ENCODE data around the gene SMAD6. TPM values are rescaled to one million over a fixed set of nuclear protein-coding genes. Genes with fewer than 3 reads are reported as not detected.

SMAD6 gene
- total and polyA plus RNA-seq, 3 experiments from 2014 or later = 0.04 to 0.26 TPM; not detected in 1

DNA sequence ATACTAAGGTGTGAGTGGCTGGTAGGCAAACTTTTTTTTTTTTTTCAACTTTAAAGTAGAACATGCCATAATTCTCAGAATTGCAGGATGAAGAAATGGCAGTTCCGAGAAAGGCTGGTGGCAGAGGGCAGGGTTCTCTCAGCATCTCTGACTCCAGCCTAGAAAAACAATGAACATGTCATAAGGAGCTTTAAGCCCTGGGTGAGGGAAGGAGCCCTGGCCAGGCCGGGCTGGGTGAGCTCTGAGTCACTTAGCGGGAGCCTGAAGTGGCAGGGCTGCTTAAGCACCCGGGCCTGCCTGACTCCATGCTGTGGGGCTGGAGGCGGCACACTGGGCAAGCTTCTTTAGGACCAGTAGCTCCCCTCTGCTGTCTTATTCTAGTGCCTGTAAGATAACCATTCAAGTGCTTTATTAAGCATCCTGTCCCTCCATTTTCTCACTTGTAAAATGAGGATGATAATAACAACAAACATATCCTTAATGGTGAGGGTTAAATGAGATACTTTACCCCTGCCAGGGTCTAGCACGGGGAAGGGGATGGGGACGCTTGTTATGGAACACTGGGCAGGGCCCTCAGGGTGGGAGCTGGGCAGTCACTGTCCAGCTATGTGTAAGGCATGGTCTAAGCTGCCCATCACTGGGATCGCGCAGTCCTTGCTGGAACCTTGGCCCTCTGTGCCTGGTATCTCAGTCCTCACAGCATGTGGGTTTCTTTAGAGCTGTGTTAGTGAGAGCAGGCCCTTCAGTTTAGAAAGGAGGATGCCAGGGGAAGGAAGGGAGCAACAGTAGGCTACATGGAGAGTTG, 18.4 kb downstream of the SMAD6 start:
- ChIA-PET POLR2A (no interaction called here), CTCF (interaction anchor here (0.9 kb wide), 1 partner anchor 11 kb away, joined by 3 read pairs; no protein-coding TSS in a partner anchor)
- H3K4me3 ChIP-seq (ENCODE audit: low read length) = no peak overlapping the region
- Mint-ChIP-seq H3K9me3 (no peaks in the 10 kb centered on the region), H3K4me1 (peaks cover 0 to 16% (median 0%) of the 10 kb centered on the region in 3 donors), H3K27ac (no peak overlapping the region), H3K27me3 (peaks cover 7 to 34% of the 10 kb centered on the region in 2 donors), H3K36me3 (no peaks in the 10 kb centered on the region), H3K4me3 (no peak overlapping the region)
- H3K36me3 ChIP-seq (ENCODE audit: insufficient read depth, low read length) = no peaks in the 10 kb centered on the region
- peaks cover 17% of the 10 kb centered on the region for H3K4me1 ChIP-seq (ENCODE audit: insufficient read depth, low read length)
- no peak for DNase-seq
- H3K27ac ChIP-seq (ENCODE audit: low read depth, low read length) = no peak overlapping the region
- no peaks in the 10 kb centered on the region for H3K27me3 ChIP-seq (ENCODE audit: insufficient read depth, low read length, poor library complexity, severe bottlenecking)
- H3K9me3 ChIP-seq (ENCODE audit: low read length) = no peaks in the 10 kb centered on the region

DNA sequence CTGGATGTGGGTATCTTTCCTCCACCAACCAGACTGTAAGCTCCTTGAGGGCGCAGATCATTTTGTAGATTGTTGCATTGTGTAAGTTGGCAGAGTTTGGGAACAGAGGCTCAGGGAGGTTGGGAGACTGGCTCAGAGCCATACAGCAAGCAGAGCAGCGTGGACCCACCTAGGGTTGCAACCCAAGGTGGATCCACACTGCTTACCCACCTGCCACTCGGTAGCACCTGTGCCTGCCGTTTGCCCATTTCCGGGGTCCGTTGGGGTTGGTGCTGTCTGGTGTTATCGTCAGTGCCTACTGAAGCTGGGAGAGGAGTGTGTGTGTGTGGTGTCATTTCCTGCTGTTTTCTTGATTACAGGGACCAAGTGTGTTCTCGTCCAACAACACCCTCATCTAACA, 19.0 kb downstream of the SMAD6 start:
- Mint-ChIP-seq H3K4me1 (peaks cover 0 to 16% (median 0%) of the 10 kb centered on the region in 3 donors), H3K27ac (no peak overlapping the region), H3K27me3 (peaks cover 6 to 30% of the 10 kb centered on the region in 2 donors), H3K4me3 (no peak overlapping the region), H3K36me3 (no peaks in the 10 kb centered on the region), H3K9me3 (no peaks in the 10 kb centered on the region)
- POLR2A ChIA-PET = no interaction called here
- no peak overlapping the region for H3K27ac ChIP-seq (ENCODE audit: low read depth, low read length)
- peaks cover 17% of the 10 kb centered on the region for H3K4me1 ChIP-seq (ENCODE audit: insufficient read depth, low read length)
- H3K36me3 ChIP-seq (ENCODE audit: insufficient read depth, low read length) = no peaks in the 10 kb centered on the region
- DNase-seq = no peak
- no peaks in the 10 kb centered on the region for H3K9me3 ChIP-seq (ENCODE audit: low read length)
- H3K4me3 ChIP-seq (ENCODE audit: low read length) = no peak overlapping the region
- CTCF ChIA-PET = interaction anchor here (1.6 kb wide), 1 partner anchor 16 kb away, joined by 4 read pairs; no protein-coding TSS in a partner anchor
- no peaks in the 10 kb centered on the region for H3K27me3 ChIP-seq (ENCODE audit: insufficient read depth, low read length, poor library complexity, severe bottlenecking)

DNA sequence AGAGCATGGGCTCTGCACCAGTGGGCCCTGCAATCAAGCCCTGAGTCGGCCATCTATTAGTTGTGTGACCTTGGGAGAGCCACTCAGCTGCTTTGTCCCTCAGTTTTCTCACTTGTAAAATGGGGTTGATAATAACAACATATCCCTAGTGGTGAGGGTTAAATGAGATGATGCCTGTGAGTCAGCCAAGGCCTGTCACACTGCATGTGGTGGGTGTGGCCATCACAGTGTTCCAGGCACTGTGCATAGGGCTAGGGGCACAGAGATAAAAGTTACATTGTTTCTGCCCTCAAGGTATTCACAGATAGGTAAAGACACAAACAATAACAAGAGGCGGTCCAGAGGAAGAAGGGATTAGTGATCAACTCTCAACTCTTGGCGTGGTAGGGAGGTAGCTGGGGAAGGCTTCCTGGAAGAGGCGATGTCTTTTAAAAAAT, 19.5 kb downstream of the SMAD6 start:
- no peaks in the 10 kb centered on the region for H3K9me3 ChIP-seq (ENCODE audit: low read length)
- Mint-ChIP-seq H3K36me3 (no peaks in the 10 kb centered on the region), H3K27me3 (peaks cover 6 to 27% of the 10 kb centered on the region in 2 donors), H3K4me3 (no peak overlapping the region), H3K9me3 (no peaks in the 10 kb centered on the region), H3K4me1 (peaks cover 0 to 16% (median 0%) of the 10 kb centered on the region in 3 donors), H3K27ac (peak overlapping the region in 1 of 8 donors; percentile 36)
- no peaks in the 10 kb centered on the region for H3K36me3 ChIP-seq (ENCODE audit: insufficient read depth, low read length)
- no peak overlapping the region for H3K4me3 ChIP-seq (ENCODE audit: low read length)
- no peak for DNase-seq
- no peaks in the 10 kb centered on the region for H3K27me3 ChIP-seq (ENCODE audit: insufficient read depth, low read length, poor library complexity, severe bottlenecking)
- H3K27ac ChIP-seq (ENCODE audit: low read depth, low read length) = no peak overlapping the region
- H3K4me1 ChIP-seq (ENCODE audit: insufficient read depth, low read length) = peaks cover 17% of the 10 kb centered on the region
- CTCF ChIA-PET = interaction anchor here (1.6 kb wide), 1 partner anchor 16 kb away, joined by 4 read pairs; no protein-coding TSS in a partner anchor
- POLR2A ChIA-PET = no interaction called here

DNA sequence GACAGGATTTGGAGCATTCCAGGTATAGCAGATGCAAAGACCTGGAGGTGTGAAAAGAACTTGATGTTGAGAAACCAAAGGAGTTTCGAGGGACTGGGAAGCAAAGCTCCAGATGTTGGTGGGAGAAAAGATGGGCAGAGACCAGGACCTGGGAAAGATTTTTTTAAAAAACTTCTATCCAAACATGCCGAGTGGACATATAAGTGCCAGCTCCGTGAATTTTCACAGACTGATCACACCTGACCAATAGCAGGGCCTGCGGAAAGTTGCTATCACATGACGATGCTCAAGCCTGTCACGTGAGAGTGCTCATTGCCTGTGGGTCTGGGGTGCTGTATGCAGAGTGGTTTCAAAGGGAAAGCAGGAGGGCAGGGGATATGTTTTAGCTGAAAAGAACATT, 19.9 kb downstream of the SMAD6 start:
- Mint-ChIP-seq H3K27ac (peak overlapping the region in 1 of 8 donors; percentile 51), H3K4me1 (peaks cover 0 to 16% (median 0%) of the 10 kb centered on the region in 3 donors), H3K27me3 (peaks cover 6 to 24% of the 10 kb centered on the region in 2 donors), H3K4me3 (no peak overlapping the region), H3K36me3 (no peaks in the 10 kb centered on the region), H3K9me3 (no peaks in the 10 kb centered on the region)
- DNase-seq = no peak
- Histone ChIP-seq H3K27ac (ENCODE audit: low read depth, low read length) (no peak overlapping the region), H3K4me3 (ENCODE audit: low read length) (no peak overlapping the region), H3K9me3 (ENCODE audit: low read length) (no peaks in the 10 kb centered on the region), H3K4me1 (ENCODE audit: insufficient read depth, low read length) (peaks cover 17% of the 10 kb centered on the region), H3K27me3 (ENCODE audit: insufficient read depth, low read length, poor library complexity, severe bottlenecking) (no peaks in the 10 kb centered on the region), H3K36me3 (ENCODE audit: insufficient read depth, low read length) (no peaks in the 10 kb centered on the region)
- ChIA-PET POLR2A (no interaction called here), CTCF (interaction anchor here (1.6 kb wide), 1 partner anchor 17 kb away, joined by 4 read pairs; no protein-coding TSS in a partner anchor)

DNA sequence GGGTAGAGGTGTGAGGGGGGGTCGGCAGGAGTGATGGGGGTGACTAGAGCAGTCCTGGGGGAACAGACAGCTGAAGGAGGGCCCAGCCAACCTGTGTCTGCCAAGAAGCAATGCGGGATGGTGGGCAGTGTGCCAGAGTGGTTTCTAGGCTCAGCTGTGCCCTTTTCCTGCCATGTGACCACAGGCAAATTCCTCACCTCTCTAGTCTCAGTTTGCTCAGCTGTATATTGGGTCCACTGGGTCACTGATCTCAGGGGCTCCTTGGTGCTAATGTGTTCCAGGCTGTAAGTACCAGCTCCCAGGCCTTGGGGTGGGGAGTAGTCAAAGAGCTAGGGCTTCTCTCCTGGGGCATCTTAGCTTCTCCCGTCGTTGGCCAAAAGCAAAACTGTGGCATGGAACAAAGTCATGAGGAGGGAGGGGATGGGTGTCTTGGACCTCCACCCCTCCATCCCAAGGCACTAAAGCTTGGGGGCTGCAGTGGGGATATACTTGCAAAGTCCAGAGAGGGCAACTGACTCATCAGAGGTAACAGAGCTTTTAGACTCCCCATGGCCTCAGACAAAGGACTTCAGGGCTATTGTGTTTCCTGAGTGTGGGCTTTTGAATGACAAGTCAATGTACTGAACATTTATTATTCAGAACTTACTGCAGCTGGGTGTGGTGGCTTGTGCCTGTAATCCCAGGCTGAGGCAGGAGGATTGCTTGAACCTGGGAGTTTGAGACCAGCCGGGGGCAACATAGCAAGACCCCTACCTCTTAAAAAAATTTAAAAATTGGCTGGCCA, 20.9 kb downstream of the SMAD6 start:
- Mint-ChIP-seq H3K4me3 (no peak overlapping the region), H3K4me1 (peaks cover 0 to 16% (median 0%) of the 10 kb centered on the region in 3 donors), H3K27me3 (peaks cover 6 to 16% of the 10 kb centered on the region in 2 donors), H3K9me3 (no peaks in the 10 kb centered on the region), H3K36me3 (no peaks in the 10 kb centered on the region), H3K27ac (no peak overlapping the region)
- ChIA-PET CTCF (no interaction called here), POLR2A (no interaction called here)
- H3K9me3 ChIP-seq (ENCODE audit: low read length) = no peaks in the 10 kb centered on the region
- H3K4me3 ChIP-seq (ENCODE audit: low read length) = no peak overlapping the region
- no peaks in the 10 kb centered on the region for H3K36me3 ChIP-seq (ENCODE audit: insufficient read depth, low read length)
- H3K4me1 ChIP-seq (ENCODE audit: insufficient read depth, low read length) = peaks cover 17% of the 10 kb centered on the region
- no peak overlapping the region for H3K27ac ChIP-seq (ENCODE audit: low read depth, low read length)
- DNase-seq = no peak
- no peaks in the 10 kb centered on the region for H3K27me3 ChIP-seq (ENCODE audit: insufficient read depth, low read length, poor library complexity, severe bottlenecking)

DNA sequence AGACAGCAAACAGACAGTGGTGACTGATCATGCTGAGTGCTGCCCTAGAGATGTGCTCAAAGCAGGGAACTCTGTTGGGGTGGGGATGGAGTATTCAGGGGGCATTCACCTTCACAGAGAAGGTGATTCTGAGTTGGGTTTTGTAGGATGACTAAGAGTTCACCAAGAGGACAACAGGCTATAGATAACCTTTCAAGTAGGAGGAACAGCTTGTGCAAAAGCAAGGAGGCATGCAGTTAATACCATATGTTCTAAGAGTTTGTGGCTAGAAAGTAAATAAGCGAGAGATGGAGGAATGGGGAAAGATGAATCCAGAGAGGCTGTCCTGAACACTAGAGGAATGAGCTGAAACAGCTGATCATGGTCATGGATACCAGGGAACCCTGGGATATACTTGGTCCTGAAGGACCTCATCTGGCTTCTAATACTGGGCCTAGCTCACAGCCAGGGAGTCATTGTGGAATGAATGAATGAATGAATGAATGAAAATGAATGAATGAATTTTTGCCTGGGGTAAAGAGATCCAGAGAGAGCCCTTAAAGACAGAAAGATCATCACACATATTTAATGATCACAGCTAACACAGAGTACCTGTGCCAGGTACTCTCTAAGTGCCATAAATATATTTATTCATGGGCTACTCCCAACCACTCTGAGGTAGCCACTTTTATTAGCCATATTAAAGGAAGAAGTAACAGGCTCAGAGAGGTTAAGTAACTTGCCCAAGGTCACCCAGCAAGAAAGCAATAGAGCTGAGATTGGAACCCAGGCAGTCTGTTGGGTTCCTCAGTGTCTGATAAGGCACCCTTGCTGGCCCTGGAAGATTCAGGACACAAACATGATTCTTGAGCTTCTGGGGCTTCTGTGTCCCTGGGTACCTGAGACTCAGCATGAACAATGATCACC, 22.0 kb downstream of the SMAD6 start:
- ChIA-PET CTCF (no interaction called here), POLR2A (no interaction called here)
- no peaks in the 10 kb centered on the region for H3K36me3 Mint-ChIP-seq
- no peaks in the 10 kb centered on the region for H3K9me3 ChIP-seq (ENCODE audit: low read length)
- H3K27me3 Mint-ChIP-seq = peaks cover 6 to 13% of the 10 kb centered on the region in 2 donors
- H3K27ac Mint-ChIP-seq = no peak overlapping the region
- H3K4me1 ChIP-seq (ENCODE audit: insufficient read depth, low read length) = peaks cover 17% of the 10 kb centered on the region
- no peak overlapping the region for H3K4me3 ChIP-seq (ENCODE audit: low read length)
- DNase-seq = no peak
- H3K27me3 ChIP-seq (ENCODE audit: insufficient read depth, low read length, poor library complexity, severe bottlenecking) = no peaks in the 10 kb centered on the region
- no peaks in the 10 kb centered on the region for H3K36me3 ChIP-seq (ENCODE audit: insufficient read depth, low read length)
- H3K27ac ChIP-seq (ENCODE audit: low read depth, low read length) = no peak overlapping the region
- H3K9me3 Mint-ChIP-seq = no peaks in the 10 kb centered on the region
- no peak overlapping the region for H3K4me3 Mint-ChIP-seq
- peaks cover 0 to 16% (median 0%) of the 10 kb centered on the region in 3 donors for H3K4me1 Mint-ChIP-seq

DNA sequence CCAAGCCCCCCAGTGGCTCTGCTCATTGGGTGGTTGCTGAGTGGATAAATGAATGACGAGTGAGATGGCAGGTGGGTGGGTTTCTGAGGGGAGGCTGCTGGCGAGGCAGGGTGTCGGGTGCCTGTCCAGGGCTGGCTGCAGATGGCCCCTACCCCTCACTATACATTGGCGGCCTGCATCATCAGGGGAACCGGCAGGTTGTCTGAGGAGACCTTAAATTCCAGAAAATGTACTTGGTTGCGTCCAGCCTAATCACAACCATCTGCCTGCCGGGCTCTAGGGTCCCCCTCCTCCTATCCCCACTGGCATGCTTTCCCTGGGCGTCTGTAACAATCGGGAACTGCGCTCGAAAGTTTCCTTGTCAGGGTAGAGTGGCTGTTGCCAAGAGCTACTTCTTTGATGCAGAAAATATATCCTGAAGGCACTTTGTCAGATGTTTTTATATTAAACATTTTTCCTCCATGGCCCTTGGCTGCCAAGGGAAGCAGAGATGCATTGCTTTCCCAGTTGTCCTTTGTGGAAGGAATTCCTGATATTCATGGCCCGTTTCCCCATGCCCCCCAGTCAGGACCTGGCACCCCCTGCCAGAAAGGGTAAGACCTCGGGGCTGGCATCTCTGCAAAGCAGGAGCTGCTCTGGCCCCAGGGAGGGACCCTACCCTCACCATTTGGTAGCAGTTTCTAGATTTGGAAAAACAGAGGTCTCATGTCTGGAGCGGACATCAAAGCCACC, 22.9 kb downstream of the SMAD6 start:
- no peaks in the 10 kb centered on the region for H3K9me3 ChIP-seq (ENCODE audit: low read length)
- no peak overlapping the region for H3K4me3 ChIP-seq (ENCODE audit: low read length)
- H3K36me3 ChIP-seq (ENCODE audit: insufficient read depth, low read length) = no peaks in the 10 kb centered on the region
- Mint-ChIP-seq H3K4me1 (peaks cover 0 to 10% (median 0%) of the 10 kb centered on the region in 3 donors), H3K27ac (peak overlapping the region in 1 of 8 donors; percentile 77), H3K4me3 (no peak overlapping the region), H3K27me3 (peaks cover 6 to 13% of the 10 kb centered on the region in 2 donors), H3K36me3 (no peaks in the 10 kb centered on the region), H3K9me3 (no peaks in the 10 kb centered on the region)
- H3K4me1 ChIP-seq (ENCODE audit: insufficient read depth, low read length) = peaks cover 14% of the 10 kb centered on the region
- no peak for DNase-seq
- H3K27me3 ChIP-seq (ENCODE audit: insufficient read depth, low read length, poor library complexity, severe bottlenecking) = no peaks in the 10 kb centered on the region
- H3K27ac ChIP-seq (ENCODE audit: low read depth, low read length) = no peak overlapping the region
- CTCF ChIA-PET = interaction anchor here (0.7 kb wide), 1 partner anchor 22 kb away, joined by 3 read pairs; no protein-coding TSS in a partner anchor
- POLR2A ChIA-PET = no interaction called here
